NT2/D1 (cell line): Measurements from ENCODE around the gene EFHB.
"Not testable (repeated sequence)": the region's sequence is repeated elsewhere in the genome, so short reads cannot be mapped to it uniquely, and the experiment has no call there.

Experiments used
- DNase-seq: peaks from one replicate; pipeline ENCODE4 v3.0.0-alpha.2; 2011; ENCODE audit warnings: low read depth, low spot score
- H3K27me3 ChIP-seq: 2 replicates; pipeline ENCODE4 v1.6.0; 2011; ENCODE audit warnings: mild to moderate bottlenecking; ENCODE audit not compliant: insufficient read length, insufficient read depth
- H3K36me3 ChIP-seq: 2 replicates; pipeline ENCODE4 v1.6.1; 2011; ENCODE audit warnings: mild to moderate bottlenecking, low read length, mixed read lengths; ENCODE audit not compliant: insufficient read depth, insufficient read length
- H3K4me1 ChIP-seq: 2 replicates; pipeline ENCODE4 v1.5.1; 2011; ENCODE audit not compliant: insufficient read depth, insufficient read length
- H3K4me3 ChIP-seq: 2 replicates; pipeline ENCODE4 v1.5.1; 2011; ENCODE audit warnings: low read depth; ENCODE audit not compliant: insufficient read length
- H3K9ac ChIP-seq: 2 replicates; pipeline ENCODE4 v1.6.0; 2011; ENCODE audit warnings: low read depth; ENCODE audit not compliant: insufficient read length
- H3K9me3 ChIP-seq: 2 replicates; pipeline ENCODE4 v1.5.1; 2011; ENCODE audit warnings: mild to moderate bottlenecking, low read length; ENCODE audit not compliant: insufficient read depth
- SUZ12 ChIP-seq: IDR thresholded peaks from 2 replicates; pipeline ENCODE4 v1.6.1; 2011; ENCODE audit not compliant: insufficient read length, insufficient read depth; ENCODE audit errors: extremely low read depth
- YY1 ChIP-seq: IDR thresholded peaks from 2 replicates; pipeline ENCODE4 v1.6.1; 2011; ENCODE audit not compliant: insufficient read length, insufficient read depth
- ZNF274 ChIP-seq: IDR thresholded peaks from 2 replicates; pipeline ENCODE4 v1.6.1; 2011; ENCODE audit warnings: mild to moderate bottlenecking, low read depth, low read length

EFHB gene

GRCh38 chr3:19881036-19881435, 53.0 kb downstream of the EFHB start:
- peak; percentile 55 for DNase-seq
- TF ChIP-seq SUZ12 (no peak), ZNF274 (no peak), YY1 (no peak)
- H3K9me3 ChIP-seq = no peaks in the 10 kb centered on the region
- H3K9ac ChIP-seq = no peak overlapping the region
- no peaks in the 10 kb centered on the region for H3K36me3 ChIP-seq
- no peaks in the 10 kb centered on the region for H3K4me1 ChIP-seq
- H3K4me3 ChIP-seq = no peak overlapping the region
- no peaks in the 10 kb centered on the region for H3K27me3 ChIP-seq

- H3K27me3 ChIP-seq = no peaks in the 10 kb centered on the region
- no peaks in the 10 kb centered on the region for H3K9me3 ChIP-seq
- H3K4me3 ChIP-seq = no peak overlapping the region
- H3K36me3 ChIP-seq = no peaks in the 10 kb centered on the region
- H3K9ac ChIP-seq = no peak overlapping the region
- no peaks in the 10 kb centered on the region for H3K4me1 ChIP-seq
- DNase-seq = no peak
- TF ChIP-seq YY1 (no peak), ZNF274 (no peak), SUZ12 (no peak)
Observed at GRCh38 chr3:19877656-19878055, 56.4 kb downstream of the EFHB start.

GRCh38 chr3:19866751-19867347, 67.2 kb downstream of the EFHB start:
- TF ChIP-seq YY1 (no peak), SUZ12 (no peak), ZNF274 (no peak)
- no peak overlapping the region for H3K9ac ChIP-seq
- H3K9me3 ChIP-seq = peaks cover 12% of the 10 kb centered on the region
- H3K4me1 ChIP-seq = no peaks in the 10 kb centered on the region
- no peaks in the 10 kb centered on the region for H3K36me3 ChIP-seq
- no peak overlapping the region for H3K4me3 ChIP-seq
- H3K27me3 ChIP-seq = no peaks in the 10 kb centered on the region
- peak; percentile 63 for DNase-seq

DNA sequence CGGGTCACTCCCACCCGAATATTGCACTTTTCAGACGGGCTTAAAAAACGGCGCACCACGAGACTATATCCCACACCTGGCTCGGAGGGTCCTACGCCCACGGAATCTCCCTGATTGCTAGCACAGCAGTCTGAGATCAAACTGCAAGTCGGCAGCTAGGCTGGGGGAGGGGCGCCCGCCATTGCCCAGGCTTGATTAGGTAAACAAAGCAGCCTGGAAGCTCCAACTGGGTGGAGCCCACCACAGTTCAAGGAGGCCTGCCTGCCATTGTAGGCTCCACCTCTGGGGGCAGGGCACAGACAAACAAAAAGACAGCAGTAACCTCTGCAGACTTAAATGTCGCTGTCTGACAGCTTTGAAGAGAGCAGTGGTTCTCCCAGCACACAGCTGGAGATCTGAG, 78.7 kb downstream of the EFHB start:
- H3K9me3 ChIP-seq, H3K36me3 ChIP-seq, H3K9ac ChIP-seq, H3K27me3 ChIP-seq, H3K4me1 ChIP-seq: not testable (repeated sequence)
- DNase-seq = peak; percentile 9
- peak overlapping the region; percentile 32 for H3K4me3 ChIP-seq

DNA sequence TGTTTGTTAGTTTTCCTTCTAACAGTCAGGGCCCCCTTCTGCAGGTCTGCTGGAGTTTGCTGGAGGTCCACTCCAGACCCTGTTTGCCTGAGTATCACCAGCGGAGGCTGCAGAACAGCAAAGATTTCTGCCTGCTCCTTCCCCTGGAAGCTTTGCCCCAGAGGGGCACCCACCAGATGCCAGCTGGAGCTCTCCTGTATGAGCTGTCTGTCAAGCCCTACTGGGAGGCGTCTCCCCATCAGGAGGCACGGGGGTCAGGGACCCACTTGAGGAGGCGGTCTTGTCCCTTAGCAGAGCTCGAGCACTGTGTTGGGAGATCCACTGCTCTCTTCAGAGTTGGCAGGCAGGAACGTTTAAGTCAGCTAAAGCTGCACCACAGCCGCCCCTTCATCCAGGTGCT, 87.4 kb downstream of the EFHB start:
- H3K4me3 ChIP-seq, H3K36me3 ChIP-seq, H3K27me3 ChIP-seq, DNase-seq, H3K4me1 ChIP-seq, H3K9ac ChIP-seq, H3K9me3 ChIP-seq: not testable (repeated sequence)
